Renal cortex interstitium (tissue), 11 donors: ENCODE data around the gene PAX9. TPM values are rescaled to one million over a fixed set of nuclear protein-coding genes. Genes with fewer than 3 reads are reported as not detected.
"Not testable (repeated sequence)": the region's sequence is repeated elsewhere in the genome, so short reads cannot be mapped to it uniquely, and the experiment has no call there.

Experiments used
- DNase-seq, 11 donors: peaks; one replicate each; pipeline ENCODE4 v3.0.0-alpha.2; 2013; ENCODE audit warnings: low read depth in 9 of 11, low spot score in 4 of 11; ENCODE audit errors: extremely low read depth in 1 of 11
- polyA plus RNA-seq, 3 donors: library from polyadenylated mRNA; unstranded; fragments of 120-200 nt; gene quantifications; one replicate each; pipeline ENCODE4 v1.2.1, GENCODE V29; 2013; ENCODE audit not compliant: insufficient read length in 3 of 3

PAX9 gene
- polyA plus RNA-seq, 3 donors, result 0.24 to 0.37 (median 0.27) TPM

DNA sequence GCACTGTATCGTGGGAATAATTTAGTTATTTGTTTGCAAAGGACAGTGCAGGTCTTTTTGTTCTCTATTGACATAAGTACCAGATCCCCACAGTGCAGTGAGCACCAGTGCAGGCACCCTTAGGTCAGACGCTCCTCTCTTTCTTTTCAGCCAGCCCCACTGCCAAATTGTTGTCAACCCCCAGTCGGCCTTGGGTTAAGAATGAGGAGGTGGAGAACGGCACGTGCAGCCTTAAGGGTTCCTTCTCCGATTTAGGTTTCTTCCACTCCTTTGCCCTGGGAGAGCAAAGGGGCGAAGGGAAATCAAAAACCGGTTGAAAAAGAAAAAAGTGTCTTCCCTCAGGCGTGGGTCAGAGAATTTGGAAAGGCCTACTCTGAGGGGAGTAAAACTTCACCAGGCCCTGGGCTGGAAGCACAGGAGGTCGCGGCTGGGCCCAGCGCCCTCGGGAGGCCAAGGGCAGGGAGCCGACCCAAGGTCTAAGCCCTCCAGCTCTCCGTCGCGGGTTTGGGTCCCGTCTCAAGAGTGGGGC, 4.3 kb downstream of the PAX9 start:
- DNase-seq, result no peak

DNA sequence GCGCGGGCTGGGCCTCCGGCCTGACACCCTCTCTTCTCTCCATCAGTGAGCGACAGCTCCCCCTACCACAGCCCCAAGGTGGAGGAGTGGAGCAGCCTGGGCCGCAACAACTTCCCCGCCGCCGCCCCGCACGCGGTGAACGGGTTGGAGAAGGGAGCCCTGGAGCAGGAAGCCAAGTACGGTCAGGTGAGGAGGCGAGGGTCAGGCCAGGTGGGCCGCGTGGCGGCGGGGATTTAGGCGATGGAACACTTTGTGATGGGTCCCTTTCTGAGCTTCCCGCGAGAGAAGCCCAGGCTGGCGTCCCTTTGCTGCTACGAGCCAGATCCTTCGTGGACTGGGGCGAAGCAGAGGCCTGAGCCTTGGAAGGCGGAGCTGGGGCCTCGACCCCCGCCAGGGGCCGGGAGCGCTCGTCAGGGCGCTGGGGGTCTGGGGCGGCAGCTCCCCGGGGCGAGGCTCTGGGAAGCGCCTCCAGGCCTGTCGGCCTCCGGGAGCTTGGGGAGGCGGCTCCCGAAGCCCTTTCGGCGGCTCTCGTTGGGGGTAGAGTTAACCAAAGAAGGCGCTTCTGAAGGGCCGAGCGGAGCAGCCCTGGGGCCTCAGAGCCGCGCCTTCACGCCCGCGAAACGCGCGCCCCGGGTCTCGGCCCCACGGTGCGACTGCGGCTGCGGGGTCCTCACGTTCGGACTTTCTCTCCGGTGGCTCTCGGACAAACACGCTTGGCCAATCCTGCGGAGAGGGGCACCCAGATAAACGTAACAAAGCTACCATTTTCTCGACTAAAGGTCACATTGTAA, 5.0 kb downstream of the PAX9 start:
- DNase-seq, result no peak

DNA sequence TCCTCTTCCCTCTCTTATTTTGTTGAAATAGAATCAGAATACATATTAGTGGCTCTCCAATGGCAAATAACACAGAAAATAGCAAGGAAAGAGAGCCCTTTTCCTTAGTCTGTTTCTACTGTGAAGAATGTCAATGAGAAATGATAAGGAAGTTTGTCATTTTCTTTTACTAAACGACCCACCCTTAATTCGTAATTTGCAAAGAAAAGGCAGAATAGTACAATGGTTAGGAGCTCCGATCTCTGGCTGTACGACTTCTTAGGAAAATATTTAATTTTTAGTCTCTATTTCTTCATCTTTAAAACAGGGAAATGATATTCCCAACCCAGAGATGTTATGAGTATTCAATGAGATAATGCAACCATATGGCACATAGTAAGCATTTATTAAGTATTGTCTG, 6.0 kb downstream of the PAX9 start:
- DNase-seq, result no peak

DNA sequence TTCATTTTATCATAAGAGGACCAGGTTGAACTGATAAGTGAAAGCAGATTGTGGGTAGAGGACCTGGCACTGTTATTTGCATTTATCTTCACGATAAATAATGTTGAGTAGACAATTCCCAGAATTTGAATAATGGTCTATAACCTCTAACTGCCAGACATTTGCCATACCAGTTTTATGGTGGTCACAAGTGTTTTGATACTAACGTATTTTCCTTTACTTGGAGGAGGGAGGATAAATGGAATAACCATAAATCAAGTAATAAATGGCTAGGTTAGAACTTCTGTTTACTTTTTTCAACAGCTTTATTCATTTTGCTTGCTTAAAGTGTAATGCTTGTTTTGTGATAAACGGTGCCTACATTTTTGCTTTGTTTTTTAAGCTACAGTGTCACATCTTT, 9.5 kb downstream of the PAX9 start:
- DNase-seq, result no peak

DNA sequence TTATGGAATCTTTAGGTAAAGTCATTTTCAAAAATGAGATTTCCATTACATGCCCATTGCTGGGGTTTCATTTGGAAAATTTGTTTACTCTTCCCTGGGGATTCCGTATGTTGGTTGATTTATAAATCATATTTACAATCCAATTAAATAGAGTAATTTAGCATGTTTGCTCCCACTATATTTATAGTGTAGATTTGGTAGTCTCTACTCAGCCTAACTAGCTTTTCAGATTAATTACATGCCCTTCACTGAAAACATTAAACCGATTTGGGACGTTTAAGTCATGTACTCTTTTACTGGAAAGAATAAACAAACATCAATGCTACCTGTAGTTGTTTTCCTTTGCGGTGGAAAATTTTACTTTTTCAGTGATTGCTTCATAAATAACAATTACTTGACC, 10.4 kb downstream of the PAX9 start:
- no peak for DNase-seq

DNA sequence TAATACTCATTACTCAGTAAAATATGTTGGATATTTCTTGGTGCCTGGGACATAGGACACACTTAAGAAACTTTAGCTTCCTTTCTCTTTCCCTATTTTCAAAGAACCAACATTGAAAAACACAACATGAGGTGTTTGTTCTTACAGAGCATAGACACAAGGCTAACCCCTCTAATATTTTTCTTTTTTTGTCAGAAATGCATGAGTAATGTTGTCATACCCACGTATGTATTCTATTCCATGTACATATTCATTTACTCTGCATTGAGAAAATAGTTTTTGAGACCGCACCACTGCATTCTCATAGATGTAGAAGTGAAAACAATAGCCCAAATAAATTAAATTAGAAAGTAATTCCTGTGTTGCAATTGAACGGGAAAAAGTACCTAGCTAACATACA, 13.0 kb downstream of the PAX9 start:
- no peak for DNase-seq

DNA sequence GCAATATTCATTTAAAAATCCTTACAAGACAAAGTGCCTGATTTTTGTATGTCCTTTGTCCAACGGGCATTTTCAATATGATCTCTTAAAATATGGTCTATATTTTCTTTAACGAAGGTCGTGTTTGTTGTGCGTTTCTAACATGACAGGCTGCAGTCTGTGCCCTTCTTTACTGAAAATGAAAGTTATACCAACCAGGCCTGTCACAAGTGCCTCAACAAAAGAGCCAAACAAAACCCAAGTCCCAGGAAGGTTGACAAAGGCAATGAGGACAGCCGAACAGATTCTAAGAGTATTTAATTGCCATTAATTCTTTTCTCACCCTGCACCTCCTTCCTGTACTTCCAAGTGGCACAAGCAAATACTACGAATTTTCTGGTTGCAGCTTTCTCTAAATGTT, 13.9 kb downstream of the PAX9 start:
- DNase-seq, result no peak

DNA sequence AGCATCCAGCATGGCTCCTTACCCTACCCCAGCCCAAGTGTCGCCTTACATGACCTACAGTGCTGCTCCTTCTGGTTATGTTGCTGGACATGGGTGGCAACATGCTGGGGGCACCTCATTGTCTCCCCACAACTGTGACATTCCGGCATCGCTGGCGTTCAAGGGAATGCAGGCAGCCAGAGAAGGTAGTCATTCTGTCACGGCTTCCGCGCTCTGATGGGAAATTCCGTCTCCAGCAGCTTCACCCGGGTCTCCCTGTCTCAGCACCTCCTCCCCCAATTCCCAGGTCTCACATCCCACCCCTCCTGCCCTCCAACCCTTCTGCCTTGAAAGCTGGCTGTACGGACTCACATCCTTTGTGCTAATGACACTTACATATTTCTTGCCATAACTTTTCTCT, 14.6 kb downstream of the PAX9 start:
- DNase-seq, result no peak

DNA sequence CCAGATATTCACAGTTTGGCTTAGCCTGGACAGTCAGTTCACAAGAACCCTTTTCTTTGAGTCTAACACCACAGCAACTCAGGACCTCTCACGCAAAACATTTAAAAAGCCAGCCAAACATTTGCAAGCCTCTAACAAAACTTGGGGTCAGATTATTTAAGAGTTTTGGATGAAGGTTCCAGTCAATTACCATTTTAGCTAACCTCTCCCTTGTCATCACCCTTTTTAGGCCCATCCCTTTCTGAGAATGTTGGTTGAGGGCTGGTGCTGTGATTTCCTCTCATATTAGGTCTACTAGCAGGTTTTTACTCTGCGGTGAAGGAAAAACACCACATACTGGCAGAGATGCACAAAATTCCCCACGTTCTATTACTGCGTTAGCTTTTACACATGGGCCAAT, 20.7 kb downstream of the PAX9 start:
- DNase-seq, result no peak

DNA sequence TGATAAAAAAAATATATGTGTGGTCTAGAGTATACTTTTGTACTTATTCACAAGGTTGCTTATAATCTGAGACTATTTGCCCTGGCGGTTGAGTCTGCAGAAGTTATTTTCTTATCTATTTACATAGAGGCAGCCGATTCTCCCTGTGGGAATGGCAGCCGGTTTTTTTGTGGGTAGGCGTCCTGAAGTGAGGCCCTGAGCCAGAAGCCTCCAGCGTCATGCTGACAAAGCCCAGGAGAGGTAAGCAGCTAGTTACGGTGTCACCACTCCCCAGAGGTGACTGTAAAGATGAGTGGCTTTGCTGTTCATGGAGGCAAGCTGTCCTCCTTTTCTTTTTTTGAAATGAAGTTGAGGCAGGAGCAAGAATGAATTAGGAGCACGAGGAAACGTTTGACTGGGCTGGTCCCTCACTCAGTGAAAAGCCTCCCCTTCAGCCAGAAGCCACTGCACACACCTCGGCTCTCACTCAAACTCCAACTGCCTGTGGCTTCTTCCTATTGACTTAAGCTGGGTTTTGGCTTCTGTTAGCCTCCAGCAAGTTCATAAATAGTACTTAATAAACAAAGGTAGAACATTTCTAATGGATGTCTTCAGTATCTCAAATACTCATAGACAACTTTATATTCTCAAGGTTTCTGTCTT, 21.5 kb downstream of the PAX9 start:
- no peak for DNase-seq

DNA sequence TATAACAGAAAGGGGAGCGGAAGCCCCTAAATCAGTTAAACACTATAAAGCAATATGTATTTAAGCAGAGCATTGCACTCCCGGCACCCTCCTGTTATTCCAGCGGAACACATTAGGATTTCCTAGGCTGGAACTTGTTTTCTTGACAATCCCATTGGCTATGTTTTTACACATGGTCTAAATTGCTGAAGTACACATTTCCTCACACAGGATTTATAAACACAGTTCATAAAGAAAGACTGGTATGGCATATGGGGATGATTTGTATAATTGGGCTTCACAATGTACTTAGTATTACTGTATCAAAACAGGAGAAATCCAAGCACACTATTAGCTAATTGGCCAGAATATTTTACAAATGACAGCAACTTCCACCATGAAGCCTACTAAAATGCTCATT, 23.3 kb downstream of the PAX9 start:
- no peak for DNase-seq

DNA sequence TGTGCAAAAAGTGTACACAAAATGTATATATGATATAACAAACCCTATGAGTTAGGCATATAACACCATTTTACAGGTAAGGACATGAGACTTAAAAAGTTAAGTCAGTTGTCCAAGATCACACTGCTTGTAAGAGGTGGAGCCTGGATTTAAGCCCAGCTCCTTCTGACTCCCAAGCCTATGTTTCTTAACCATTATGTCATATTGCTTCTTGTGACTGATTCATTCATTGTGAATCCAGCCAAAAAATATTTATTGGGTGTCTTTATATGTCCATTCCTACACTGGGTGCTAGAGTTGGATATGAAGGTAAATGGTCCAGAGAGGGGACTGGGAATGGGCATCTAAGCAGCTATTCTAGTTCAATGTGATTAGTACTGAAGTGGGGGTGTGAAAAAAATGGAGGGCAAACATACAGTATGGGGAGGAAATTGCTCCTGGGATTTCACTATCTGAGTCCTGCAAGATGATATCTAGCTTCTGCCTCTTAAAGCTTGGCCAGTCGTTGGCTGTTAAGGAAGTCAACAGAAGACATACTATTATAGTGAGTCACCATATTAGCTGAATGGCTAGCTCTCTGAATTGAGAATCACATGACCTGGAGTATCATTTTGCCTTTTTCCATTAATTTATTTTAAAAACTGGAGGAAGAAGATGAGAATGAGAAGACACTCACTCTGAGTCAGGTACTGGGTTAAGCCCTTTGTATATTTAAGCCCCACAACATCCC, 28.8 kb downstream of the PAX9 start:
- DNase-seq, result no peak

DNA sequence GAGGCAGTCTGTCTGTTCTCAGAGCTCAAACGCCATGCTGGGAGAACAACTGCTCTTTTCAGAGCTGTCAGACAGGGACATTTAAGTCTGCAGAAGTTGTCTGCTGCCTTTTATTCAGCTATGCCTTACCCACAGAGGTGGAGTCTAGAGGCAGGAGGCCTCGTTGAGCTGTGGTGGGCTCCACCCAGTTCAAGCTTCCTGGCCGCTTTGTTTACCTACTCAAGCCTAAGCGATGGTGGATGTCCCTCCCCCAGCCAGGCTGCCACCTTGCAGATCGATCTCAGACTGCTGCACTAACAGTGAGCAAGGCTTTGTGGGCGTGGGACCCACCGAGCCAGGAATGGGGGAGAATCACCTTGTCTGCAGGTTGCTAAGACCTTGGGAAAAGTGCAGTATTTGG, 37.8 kb downstream of the PAX9 start:
- DNase-seq, result not testable (repeated sequence)

DNA sequence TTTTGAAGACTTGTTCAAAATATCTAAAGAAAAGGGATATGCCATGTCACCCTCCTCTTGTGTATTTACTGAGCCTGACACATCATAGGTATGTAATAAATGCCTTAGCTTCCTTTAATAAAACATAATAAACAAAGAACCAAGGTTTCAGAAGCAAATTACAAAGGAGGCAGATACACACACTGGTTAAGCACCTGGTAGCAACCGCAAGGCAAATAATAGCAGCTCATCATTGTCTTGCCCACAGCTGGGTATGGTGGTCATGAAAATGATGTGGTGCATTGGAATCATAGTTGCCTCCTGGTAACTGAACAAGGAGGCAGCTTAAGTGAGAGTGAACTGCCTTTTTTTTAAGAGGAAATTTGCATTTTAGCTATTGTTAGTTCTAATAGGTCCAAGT, 39.0 kb downstream of the PAX9 start:
- no peak for DNase-seq

DNA sequence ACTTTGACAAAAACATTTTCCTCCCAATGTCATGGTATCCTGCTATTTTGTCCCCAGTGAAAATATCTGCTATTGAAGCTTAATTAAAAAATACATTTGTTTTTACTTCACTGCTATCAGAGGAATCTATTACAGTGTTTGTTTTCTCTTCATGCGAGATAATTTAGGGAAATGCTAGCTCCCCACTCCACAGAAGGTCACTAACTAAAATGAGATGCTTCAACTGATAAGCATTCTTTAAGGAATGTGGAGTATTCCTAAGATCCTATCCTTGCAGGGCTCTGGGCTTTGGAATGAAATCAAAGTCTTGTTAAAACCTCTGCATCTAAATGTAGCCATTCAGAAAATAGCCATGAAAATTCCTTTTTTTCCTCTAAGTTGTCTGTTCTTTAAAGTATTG, 39.5 kb downstream of the PAX9 start:
- no peak for DNase-seq

DNA sequence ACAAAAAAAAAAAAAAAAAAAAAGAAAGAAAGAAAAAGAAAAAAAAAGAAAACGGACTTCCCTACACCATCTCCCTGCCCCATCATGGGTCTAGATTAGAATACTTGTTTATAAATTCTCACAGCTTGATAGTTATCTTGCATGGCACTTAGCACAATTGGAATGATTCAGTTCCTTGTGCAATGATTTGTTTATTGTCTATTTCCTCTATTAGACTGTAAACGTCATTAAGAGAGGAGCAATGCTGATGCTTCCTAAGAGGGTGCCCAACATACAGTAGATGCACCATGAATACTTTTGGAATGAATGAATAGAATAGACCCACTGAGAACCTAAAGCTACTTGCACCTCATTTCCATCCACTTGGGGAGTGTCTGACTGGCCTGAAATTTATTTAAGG, 40.8 kb downstream of the PAX9 start:
- DNase-seq, result no peak

DNA sequence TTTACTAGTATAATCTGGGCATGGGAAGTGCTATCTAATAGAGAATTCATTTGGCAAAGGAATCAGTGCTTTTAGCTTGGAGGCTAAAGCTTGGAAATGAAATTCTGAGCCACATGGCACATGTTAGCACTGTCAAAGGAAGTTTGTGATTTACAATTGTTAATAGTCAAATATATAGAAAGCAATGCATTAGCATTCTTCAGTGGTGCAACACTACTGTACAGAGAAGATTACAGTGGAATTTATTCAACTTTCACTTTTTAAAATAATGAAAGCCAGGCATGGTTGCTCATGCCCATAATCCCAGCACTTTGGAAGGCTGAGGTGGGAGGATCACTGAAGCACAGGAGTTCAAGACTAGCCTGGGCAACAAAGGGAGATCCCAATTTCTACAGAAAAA, 45.9 kb downstream of the PAX9 start:
- no peak for DNase-seq

DNA sequence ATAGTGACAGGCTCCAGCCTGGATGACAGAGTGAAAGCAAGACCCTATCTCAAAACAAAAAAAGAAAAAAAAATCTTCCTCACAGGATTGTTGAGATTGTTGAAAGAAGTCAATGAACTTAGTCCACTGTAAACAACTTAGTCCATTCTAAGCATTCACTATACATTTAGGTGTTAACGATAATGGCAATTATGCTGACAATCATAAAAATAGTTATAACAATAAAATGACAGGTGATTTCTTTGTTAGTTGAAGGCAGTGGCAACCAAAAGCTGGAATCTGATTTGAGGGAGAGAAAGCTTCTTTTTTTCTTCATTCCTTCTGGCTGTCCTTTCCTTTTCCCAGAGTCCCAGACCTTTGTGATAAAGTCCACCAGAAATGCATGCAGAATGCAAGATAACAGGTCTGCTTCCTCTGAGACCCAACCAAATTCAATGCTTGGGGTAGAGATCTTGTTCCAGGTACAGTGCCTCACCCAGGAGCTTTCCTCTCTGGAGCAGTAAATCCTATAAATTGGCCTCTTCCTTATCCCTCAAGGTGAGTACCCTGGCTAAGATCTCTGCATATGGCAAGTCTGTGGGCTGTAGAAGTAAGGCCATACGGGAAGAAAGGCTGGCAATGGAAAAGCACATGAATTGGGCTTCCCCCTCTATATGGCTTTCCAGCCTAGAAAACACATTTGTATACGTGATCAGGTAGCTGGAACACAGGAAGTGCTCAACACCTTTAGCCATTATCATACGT, 52.5 kb downstream of the PAX9 start:
- no peak for DNase-seq

DNA sequence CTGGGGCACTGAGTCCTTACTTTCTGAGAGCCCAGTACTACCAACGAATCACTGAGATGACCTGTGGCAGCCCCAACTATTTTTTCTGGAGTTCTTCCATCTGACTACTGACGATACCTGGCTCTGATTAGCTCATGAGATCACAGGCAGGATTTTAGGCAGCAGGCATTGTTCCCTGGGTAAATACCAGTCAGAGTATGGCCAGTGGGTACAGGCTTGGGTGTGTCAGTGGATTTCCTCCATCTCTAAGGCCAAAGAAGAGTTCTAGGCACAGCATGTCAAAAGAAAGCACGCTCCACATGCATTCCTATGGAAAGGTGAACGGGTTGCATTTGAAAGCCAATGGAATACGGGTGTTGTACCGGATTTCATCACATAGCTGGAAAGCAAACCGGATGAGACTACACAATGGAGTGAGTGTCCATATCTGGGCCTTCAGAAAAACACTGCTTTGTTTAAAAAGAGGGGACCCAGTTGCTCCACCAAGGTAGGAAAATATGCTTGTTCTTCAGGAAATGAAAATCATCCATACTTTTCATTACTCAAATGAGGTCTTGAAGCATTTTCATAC, 55.0 kb downstream of the PAX9 start:
- DNase-seq, result no peak
